SK-N-SH treated with all-trans-retinoic acid at 6 μM for 48 hours (cell line): ENCODE data around the gene ETNPPL.

ENCODE experiments used
- ATAC-seq: fragments of 200-7000 bp; cut with Tn5 transposase; 3 replicates; pipeline ENCODE4 v1.9.1; 2020; ENCODE audit warnings: mild to moderate bottlenecking, moderate library complexity
- ARNTL ChIP-seq: fragments of 450-650 bp; formaldehyde crosslinking; IDR thresholded peaks from 2 replicates; pipeline ENCODE4 v1.5.0; 2020; ENCODE audit warnings: low read depth, mild to moderate bottlenecking, moderate library complexity, borderline replicate concordance
- BACH2 ChIP-seq: fragments of 250-450 bp; sonication (Bioruptor Pico); IDR thresholded peaks from 2 replicates; pipeline ENCODE4 v1.9.0; 2021; ENCODE audit warnings: mild to moderate bottlenecking, borderline replicate concordance
- CSDC2 ChIP-seq: fragments of 250-450 bp; sonication (Bioruptor Pico); IDR thresholded peaks from 2 replicates; pipeline ENCODE4 v1.5.0; 2020; ENCODE audit warnings: mild to moderate bottlenecking, moderate library complexity
- ESRRG ChIP-seq: fragments of 250-450 bp; sonication (Bioruptor Pico); IDR thresholded peaks from 2 replicates; pipeline ENCODE4 v1.6.1; 2021; ENCODE audit warnings: mild to moderate bottlenecking
- GLIS3 ChIP-seq: fragments of 250-450 bp; sonication (Bioruptor Pico); IDR thresholded peaks from 2 replicates; pipeline ENCODE4 v1.5.0; 2020; ENCODE audit warnings: mild to moderate bottlenecking, moderate library complexity
- ISL1 ChIP-seq: fragments of 250-450 bp; sonication (Bioruptor Pico); IDR thresholded peaks from 2 replicates; pipeline ENCODE4 v2.1.2; 2022; ENCODE audit warnings: mild to moderate bottlenecking, moderate library complexity
- OSR1 ChIP-seq: fragments of 250-450 bp; sonication (Bioruptor Pico); IDR thresholded peaks from 2 replicates; pipeline ENCODE4 v1.8.0; 2022; ENCODE audit warnings: moderate library complexity, mild to moderate bottlenecking, inconsistent platforms
- PPARA ChIP-seq: fragments of 250-450 bp; sonication (Bioruptor Pico); IDR thresholded peaks from 2 replicates; pipeline ENCODE4 v1.5.0; 2020; ENCODE audit warnings: mild to moderate bottlenecking, borderline replicate concordance
- RARB ChIP-seq: fragments of 250-450 bp; sonication (Bioruptor Pico); IDR thresholded peaks from 2 replicates; pipeline ENCODE4 v1.8.0; 2021; ENCODE audit warnings: mild to moderate bottlenecking, moderate library complexity
- SNAI2 ChIP-seq: fragments of 250-450 bp; sonication (Bioruptor Pico); IDR thresholded peaks from 2 replicates; pipeline ENCODE4 v1.5.0; 2020; ENCODE audit warnings: mild to moderate bottlenecking, moderate library complexity
- TCF4 ChIP-seq: fragments of 250-450 bp; sonication (Bioruptor Pico); IDR thresholded peaks from 2 replicates; pipeline ENCODE4 v1.8.0; 2021; ENCODE audit warnings: mild to moderate bottlenecking, moderate library complexity, borderline replicate concordance
- TOX ChIP-seq: fragments of 250-450 bp; sonication (Bioruptor Pico); IDR thresholded peaks from 2 replicates; pipeline ENCODE4 v1.8.0; 2021; ENCODE audit warnings: mild to moderate bottlenecking, moderate library complexity, borderline replicate concordance
- ZC3H10 ChIP-seq: fragments of 250-450 bp; sonication (Bioruptor Pico); IDR thresholded peaks from 2 replicates; pipeline ENCODE4 v1.5.1; 2021; ENCODE audit warnings: mild to moderate bottlenecking, moderate library complexity
- ZFP3 ChIP-seq: fragments of 250-450 bp; sonication (Bioruptor Pico); IDR thresholded peaks from 2 replicates; pipeline ENCODE4 v1.5.0; 2020; ENCODE audit warnings: mild to moderate bottlenecking, moderate library complexity
- ZFP30 ChIP-seq: fragments of 450-650 bp; formaldehyde crosslinking; IDR thresholded peaks from 2 replicates; pipeline ENCODE4 v1.5.0; 2022; ENCODE audit warnings: mild to moderate bottlenecking, moderate library complexity
- ZNF565 ChIP-seq: fragments of 450-650 bp; formaldehyde crosslinking; conservative IDR thresholded peaks from 2 replicates; pipeline ENCODE4 v1.5.0; 2020; ENCODE audit warnings: low read depth, mild to moderate bottlenecking, moderate library complexity
- ZNF70 ChIP-seq: fragments of 450-650 bp; formaldehyde crosslinking; IDR thresholded peaks from 2 replicates; pipeline ENCODE4 v1.5.0; 2020; ENCODE audit warnings: mild to moderate bottlenecking, moderate library complexity
- ZNF8 ChIP-seq: fragments of 450-650 bp; formaldehyde crosslinking; IDR thresholded peaks from 2 replicates; pipeline ENCODE4 v1.5.0; 2020; ENCODE audit warnings: mild to moderate bottlenecking, moderate library complexity
- TF ChIP-seq, protein P1 (sequence below): fragments of 250-450 bp; sonication (Bioruptor Pico); IDR thresholded peaks from 2 replicates; pipeline ENCODE4 v1.5.0; 2020; ENCODE audit warnings: mild to moderate bottlenecking, moderate library complexity
- TF ChIP-seq, protein P2 (sequence below): fragments of 250-450 bp; sonication (Bioruptor Pico); IDR thresholded peaks from 2 replicates; pipeline ENCODE4 v1.8.0; 2020; ENCODE audit warnings: mild to moderate bottlenecking, moderate library complexity, borderline replicate concordance
- TF ChIP-seq, protein P3 (sequence below): fragments of 250-450 bp; sonication (Bioruptor Pico); IDR thresholded peaks from 2 replicates; pipeline ENCODE4 v1.5.1; 2020; ENCODE audit warnings: low read depth, mild to moderate bottlenecking, moderate library complexity
- TF ChIP-seq, protein P4 (sequence below): fragments of 250-450 bp; sonication (Bioruptor Pico); IDR thresholded peaks from 2 replicates; pipeline ENCODE4 v1.5.1; 2021; ENCODE audit warnings: mild to moderate bottlenecking, moderate library complexity
- TF ChIP-seq, protein P5 (sequence below): fragments of 250-450 bp; sonication (Bioruptor Pico); IDR thresholded peaks from 2 replicates; pipeline ENCODE4 v1.8.0; 2021; ENCODE audit warnings: low read depth, mild to moderate bottlenecking, moderate library complexity, borderline replicate concordance

Gene ETNPPL

DNA sequence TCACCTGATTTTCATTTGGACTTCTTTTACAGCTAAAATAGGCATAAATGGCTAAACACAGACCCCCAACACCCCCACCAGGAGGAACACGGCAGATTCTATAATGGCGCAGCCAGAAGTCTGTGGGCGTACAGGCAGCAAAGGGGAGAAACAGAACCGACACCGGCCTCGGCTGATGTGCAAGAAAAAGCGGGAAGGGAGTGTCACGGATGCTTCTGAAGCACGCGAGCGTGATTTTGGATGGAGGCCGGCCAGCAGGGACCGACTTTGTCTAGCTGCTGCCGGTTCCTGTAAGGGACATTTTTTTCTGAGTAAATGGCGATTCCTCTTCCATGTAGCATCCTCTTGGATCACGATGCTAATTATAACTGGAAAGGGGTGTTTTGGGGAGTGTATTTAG lies 24.9 kb upstream of the ETNPPL start (continued):
- TF ChIP-seq, protein P1, sequence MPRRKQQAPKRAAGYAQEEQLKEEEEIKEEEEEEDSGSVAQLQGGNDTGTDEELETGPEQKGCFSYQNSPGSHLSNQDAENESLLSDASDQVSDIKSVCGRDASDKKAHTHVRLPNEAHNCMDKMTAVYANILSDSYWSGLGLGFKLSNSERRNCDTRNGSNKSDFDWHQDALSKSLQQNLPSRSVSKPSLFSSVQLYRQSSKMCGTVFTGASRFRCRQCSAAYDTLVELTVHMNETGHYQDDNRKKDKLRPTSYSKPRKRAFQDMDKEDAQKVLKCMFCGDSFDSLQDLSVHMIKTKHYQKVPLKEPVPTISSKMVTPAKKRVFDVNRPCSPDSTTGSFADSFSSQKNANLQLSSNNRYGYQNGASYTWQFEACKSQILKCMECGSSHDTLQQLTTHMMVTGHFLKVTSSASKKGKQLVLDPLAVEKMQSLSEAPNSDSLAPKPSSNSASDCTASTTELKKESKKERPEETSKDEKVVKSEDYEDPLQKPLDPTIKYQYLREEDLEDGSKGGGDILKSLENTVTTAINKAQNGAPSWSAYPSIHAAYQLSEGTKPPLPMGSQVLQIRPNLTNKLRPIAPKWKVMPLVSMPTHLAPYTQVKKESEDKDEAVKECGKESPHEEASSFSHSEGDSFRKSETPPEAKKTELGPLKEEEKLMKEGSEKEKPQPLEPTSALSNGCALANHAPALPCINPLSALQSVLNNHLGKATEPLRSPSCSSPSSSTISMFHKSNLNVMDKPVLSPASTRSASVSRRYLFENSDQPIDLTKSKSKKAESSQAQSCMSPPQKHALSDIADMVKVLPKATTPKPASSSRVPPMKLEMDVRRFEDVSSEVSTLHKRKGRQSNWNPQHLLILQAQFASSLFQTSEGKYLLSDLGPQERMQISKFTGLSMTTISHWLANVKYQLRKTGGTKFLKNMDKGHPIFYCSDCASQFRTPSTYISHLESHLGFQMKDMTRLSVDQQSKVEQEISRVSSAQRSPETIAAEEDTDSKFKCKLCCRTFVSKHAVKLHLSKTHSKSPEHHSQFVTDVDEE = no peak
- TF ChIP-seq SNAI2 (no peak), ISL1 (CRISPR knock-in tag) (no peak), BACH2 (no peak)

DNA sequence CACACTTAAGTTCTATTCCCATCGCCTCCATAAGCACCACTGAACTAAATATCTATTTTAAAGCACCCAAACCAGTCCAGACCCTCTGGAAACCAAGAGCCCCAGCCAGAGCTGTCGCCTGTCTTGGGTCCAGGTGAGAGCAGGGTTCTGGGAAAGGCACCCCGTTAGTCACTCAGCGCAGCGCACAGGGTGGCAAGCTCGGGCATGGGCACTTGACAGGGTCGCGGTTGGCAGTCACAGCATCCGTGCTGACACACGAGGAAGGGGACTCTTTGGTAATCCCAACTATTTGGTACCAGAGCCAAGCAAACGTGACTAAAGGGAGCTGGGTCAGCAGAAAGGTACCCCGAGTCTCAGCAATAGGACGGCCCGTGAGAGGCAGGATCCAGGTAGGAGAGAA lies 24.3 kb upstream of the ETNPPL start:
- ATAC-seq = no peak
- no peak for TF ChIP-seq TCF4
- no peak for TF ChIP-seq RARB (CRISPR knock-in tag)
- TF ChIP-seq, protein P2, sequence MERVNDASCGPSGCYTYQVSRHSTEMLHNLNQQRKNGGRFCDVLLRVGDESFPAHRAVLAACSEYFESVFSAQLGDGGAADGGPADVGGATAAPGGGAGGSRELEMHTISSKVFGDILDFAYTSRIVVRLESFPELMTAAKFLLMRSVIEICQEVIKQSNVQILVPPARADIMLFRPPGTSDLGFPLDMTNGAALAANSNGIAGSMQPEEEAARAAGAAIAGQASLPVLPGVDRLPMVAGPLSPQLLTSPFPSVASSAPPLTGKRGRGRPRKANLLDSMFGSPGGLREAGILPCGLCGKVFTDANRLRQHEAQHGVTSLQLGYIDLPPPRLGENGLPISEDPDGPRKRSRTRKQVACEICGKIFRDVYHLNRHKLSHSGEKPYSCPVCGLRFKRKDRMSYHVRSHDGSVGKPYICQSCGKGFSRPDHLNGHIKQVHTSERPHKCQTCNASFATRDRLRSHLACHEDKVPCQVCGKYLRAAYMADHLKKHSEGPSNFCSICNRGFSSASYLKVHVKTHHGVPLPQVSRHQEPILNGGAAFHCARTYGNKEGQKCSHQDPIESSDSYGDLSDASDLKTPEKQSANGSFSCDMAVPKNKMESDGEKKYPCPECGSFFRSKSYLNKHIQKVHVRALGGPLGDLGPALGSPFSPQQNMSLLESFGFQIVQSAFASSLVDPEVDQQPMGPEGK = no peak
- TF ChIP-seq PPARA (CRISPR knock-in tag) = no peak
- TF ChIP-seq BACH2 = no peak

DNA sequence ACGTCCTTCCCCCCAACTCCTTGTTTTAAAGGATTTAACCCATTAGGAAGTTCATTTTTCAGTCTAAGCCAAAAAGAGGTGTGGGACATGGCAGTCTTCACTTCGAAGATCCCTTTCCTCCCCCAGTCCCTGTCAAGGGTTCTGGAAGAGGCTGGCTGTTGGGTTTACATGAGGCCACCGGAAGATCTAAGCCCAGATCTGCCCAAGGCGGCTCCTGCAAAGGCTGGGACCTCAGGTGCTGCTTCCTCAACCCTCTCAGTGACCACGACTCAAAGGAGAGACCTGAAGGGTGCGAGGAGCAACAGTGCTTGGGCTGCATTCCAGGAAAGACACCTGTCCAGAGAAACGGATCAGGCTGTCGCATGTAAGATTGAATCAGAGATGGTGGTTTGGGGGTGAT lies 23.5 kb upstream of the ETNPPL start:
- ATAC-seq = no peak
- TF ChIP-seq, protein P3, sequence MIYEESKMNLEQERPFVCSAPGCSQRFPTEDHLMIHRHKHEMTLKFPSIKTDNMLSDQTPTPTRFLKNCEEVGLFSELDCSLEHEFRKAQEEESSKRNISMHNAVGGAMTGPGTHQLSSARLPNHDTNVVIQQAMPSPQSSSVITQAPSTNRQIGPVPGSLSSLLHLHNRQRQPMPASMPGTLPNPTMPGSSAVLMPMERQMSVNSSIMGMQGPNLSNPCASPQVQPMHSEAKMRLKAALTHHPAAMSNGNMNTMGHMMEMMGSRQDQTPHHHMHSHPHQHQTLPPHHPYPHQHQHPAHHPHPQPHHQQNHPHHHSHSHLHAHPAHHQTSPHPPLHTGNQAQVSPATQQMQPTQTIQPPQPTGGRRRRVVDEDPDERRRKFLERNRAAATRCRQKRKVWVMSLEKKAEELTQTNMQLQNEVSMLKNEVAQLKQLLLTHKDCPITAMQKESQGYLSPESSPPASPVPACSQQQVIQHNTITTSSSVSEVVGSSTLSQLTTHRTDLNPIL (CRISPR knock-in tag) = no peak
- TF ChIP-seq BACH2 (no peak), SNAI2 (no peak), OSR1 (CRISPR knock-in tag) (no peak), CSDC2 (no peak), ZFP3 (no peak), TCF4 (no peak), TOX (CRISPR knock-in tag) (no peak), ZNF70 (CRISPR knock-in tag) (no peak), ZNF8 (CRISPR knock-in tag) (no peak), RARB (CRISPR knock-in tag) (no peak), ZFP30 (CRISPR knock-in tag) (no peak), GLIS3 (CRISPR knock-in tag) (no peak), ESRRG (CRISPR knock-in tag) (no peak), ZC3H10 (CRISPR knock-in tag) (no peak), ZNF565 (no peak), ARNTL (CRISPR knock-in tag) (no peak)
- TF ChIP-seq, protein P2 = no peak
- TF ChIP-seq, protein P4, sequence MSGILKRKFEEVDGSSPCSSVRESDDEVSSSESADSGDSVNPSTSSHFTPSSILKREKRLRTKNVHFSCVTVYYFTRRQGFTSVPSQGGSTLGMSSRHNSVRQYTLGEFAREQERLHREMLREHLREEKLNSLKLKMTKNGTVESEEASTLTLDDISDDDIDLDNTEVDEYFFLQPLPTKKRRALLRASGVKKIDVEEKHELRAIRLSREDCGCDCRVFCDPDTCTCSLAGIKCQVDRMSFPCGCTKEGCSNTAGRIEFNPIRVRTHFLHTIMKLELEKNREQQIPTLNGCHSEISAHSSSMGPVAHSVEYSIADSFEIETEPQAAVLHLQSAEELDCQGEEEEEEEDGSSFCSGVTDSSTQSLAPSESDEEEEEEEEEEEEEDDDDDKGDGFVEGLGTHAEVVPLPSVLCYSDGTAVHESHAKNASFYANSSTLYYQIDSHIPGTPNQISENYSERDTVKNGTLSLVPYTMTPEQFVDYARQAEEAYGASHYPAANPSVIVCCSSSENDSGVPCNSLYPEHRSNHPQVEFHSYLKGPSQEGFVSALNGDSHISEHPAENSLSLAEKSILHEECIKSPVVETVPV (CRISPR knock-in tag) = no peak
- TF ChIP-seq, protein P5, sequence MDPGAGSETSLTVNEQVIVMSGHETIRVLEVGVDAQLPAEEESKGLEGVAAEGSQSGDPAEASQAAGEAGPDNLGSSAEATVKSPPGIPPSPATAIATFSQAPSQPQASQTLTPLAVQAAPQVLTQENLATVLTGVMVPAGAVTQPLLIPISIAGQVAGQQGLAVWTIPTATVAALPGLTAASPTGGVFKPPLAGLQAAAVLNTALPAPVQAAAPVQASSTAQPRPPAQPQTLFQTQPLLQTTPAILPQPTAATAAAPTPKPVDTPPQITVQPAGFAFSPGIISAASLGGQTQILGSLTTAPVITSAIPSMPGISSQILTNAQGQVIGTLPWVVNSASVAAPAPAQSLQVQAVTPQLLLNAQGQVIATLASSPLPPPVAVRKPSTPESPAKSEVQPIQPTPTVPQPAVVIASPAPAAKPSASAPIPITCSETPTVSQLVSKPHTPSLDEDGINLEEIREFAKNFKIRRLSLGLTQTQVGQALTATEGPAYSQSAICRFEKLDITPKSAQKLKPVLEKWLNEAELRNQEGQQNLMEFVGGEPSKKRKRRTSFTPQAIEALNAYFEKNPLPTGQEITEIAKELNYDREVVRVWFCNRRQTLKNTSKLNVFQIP (CRISPR knock-in tag) = no peak
- TF ChIP-seq, all 23 proteins: peak for 0
